Measurements from ENCODE around the gene TSC22D2. TPM values are rescaled to one million over a fixed set of nuclear protein-coding genes. Genes with fewer than 3 reads are reported as not detected.

The TSC22D2 gene
- total RNA-seq, 1 experiment from 2014 or later, result 26.5 TPM

GRCh38 chr3:150454622-150455021, 46.5 kb downstream of the TSC22D2 start:
- Histone ChIP-seq H2BK15ac (ENCODE audit: low read depth, low read length) (no peak overlapping the region), H3K79me2 (ENCODE audit: insufficient read depth, low read length) (no peaks in the 10 kb centered on the region), H3K27ac (ENCODE audit: insufficient read length, low read depth, low read length) (no peak overlapping the region), H3K23ac (ENCODE audit: insufficient read length, low read depth, low read length) (no peak overlapping the region), H2AK5ac (ENCODE audit: insufficient read length, low read length) (no peak overlapping the region), H2AFZ (ENCODE audit: low read length) (no peak overlapping the region), H3K79me1 (ENCODE audit: insufficient read depth, low read depth, low read length, poor library complexity, severe bottlenecking) (no peaks in the 10 kb centered on the region), H3K4me1 (ENCODE audit: insufficient read depth, low read length) (no peaks in the 10 kb centered on the region), H3K4me2 (ENCODE audit: insufficient read depth, insufficient read length, low read length) (no peak overlapping the region), H2BK120ac (ENCODE audit: low read depth, low read length, poor library complexity, severe bottlenecking) (no peak overlapping the region), H3K14ac (ENCODE audit: insufficient read depth, low read length) (no peak overlapping the region), H2BK5ac (ENCODE audit: insufficient read length, low read length) (no peak overlapping the region), H3K27me3 (ENCODE audit: insufficient read depth, low read length) (no peaks in the 10 kb centered on the region), H2BK12ac (ENCODE audit: insufficient read length, low read depth, low read length) (no peak overlapping the region), H3T11ph (ENCODE audit: low read length) (no peak overlapping the region), H4K5ac (ENCODE audit: insufficient read length, low read depth, low read length) (no peak overlapping the region), H3K9ac (ENCODE audit: extremely low read depth, insufficient read length, low read length) (no peak overlapping the region), H3K9me3 (ENCODE audit: control insufficient read depth, low read depth, low read length) (no peaks in the 10 kb centered on the region), H3K4ac (ENCODE audit: low read depth, low read length) (no peak overlapping the region), H3K56ac (ENCODE audit: insufficient read length, low read depth, low read length) (no peak overlapping the region), H4K91ac (ENCODE audit: insufficient read length, low read depth, low read length) (no peak overlapping the region), H3K18ac (ENCODE audit: insufficient read length, low read depth, low read length) (no peak overlapping the region), H3K23me2 (ENCODE audit: insufficient read length, low read depth, low read length, poor library complexity, severe bottlenecking) (no peaks in the 10 kb centered on the region), H2BK20ac (ENCODE audit: low read depth, low read length, poor library complexity, severe bottlenecking) (no peak overlapping the region), H4K20me1 (ENCODE audit: control insufficient read depth, insufficient read depth, insufficient read length) (no peaks in the 10 kb centered on the region), H4K8ac (replicated peaks; ENCODE audit: insufficient read length, low read depth, low read length) (no peak overlapping the region)
- WGBS (ENCODE audit: extremely low coverage, insufficient read length, low lambda C conversion rate), result no CpG with 5 or more reads among the region's 1 CpG
- H3K4me1 Mint-ChIP-seq, result peaks cover 5 to 8% of the 10 kb centered on the region in 2 experiments
- no peak for DNase-seq
- no peaks in the 10 kb centered on the region for H3K9me3 Mint-ChIP-seq
- TF ChIP-seq CTCF (conservative IDR thresholded peaks at IDR 0.05), result no peak
- H3K4me3 Mint-ChIP-seq, result no peak overlapping the region
- H3K27me3 Mint-ChIP-seq (ENCODE audit: low read depth), result no peaks in the 10 kb centered on the region
- H3K27ac Mint-ChIP-seq, result no peak overlapping the region
- H3K36me3 Mint-ChIP-seq (ENCODE audit: insufficient read depth in 1 of 3, low read depth in 3 of 3), result peaks cover 5 to 25% (median 24%) of the 10 kb centered on the region in 3 experiments; a peak in 6 of 7 replicates

Measured in H9 (cell line).